Embryonic facial prominence (tissue), 1 donor: ENCODE data around the gene IPO11.
A peak's percentile ranks its signal among the peaks of the same experiment; 100 is the strongest.
"Not testable (repeated sequence)": the region's sequence is repeated elsewhere in the genome, so short reads cannot be mapped to it uniquely, and the experiment has no call there.

Source experiments
- DNase-seq: peaks from one replicate; pipeline ENCODE4 v3.0.0-alpha.2; 2016; ENCODE audit errors: extremely low spot score

The IPO11 gene

DNA sequence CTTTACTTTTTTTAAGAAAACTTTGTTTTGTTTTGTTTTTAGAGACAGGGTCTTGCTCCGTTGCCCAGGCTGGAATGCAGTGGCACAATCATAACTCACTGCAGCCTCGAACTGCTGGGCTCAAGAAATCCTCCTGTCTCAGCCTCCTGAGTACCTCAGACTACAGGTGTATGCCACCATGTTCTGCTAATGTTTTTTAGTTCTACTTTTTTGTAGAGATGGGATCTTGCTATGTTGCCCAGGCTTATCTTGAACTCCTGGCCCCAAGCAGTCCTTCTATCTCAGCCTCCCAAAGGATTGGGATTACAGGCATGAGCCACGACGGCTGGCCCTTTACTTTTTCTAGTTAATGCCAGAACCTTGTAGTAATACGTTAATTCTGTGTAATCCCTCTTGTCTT, 36.0 kb downstream of the IPO11 start:
- no peak for DNase-seq

DNA sequence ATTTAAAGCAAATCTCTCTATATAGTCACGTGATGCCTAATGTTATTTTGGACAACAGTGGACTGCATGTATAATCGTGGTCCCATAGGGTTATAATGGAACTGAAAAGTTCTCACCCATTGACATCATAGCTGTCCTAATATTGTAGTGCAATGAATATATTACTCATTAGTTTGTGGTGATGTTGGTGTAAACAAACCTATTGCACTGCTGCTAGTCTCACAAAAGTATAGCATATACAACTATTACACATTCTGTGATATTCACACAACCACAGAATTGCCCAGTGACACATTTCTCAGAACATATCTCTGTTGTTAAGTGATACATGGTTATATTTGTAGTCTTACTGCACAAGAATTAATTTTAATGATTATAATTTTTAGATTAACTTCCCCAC, 37.7 kb downstream of the IPO11 start:
- DNase-seq, result no peak

DNA sequence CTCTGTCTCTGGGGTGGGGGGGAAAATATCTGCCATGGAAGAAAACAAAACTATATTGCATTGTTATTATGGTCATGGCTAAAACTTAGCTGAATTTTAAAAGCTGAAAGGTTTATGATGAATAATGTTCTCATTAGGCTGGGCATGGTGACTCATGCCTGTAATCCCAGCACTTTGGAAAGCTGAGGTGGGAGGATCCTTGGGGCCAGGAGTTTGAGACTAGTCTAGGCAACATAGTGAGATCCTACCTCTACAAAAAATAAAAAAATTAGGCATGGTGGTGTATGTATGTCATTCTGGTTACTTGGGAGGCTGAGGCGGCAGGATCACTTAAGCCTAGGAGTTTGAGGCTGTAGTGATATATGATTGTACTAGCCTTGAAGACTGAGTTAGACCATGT, 44.5 kb downstream of the IPO11 start:
- DNase-seq, result no peak

DNA sequence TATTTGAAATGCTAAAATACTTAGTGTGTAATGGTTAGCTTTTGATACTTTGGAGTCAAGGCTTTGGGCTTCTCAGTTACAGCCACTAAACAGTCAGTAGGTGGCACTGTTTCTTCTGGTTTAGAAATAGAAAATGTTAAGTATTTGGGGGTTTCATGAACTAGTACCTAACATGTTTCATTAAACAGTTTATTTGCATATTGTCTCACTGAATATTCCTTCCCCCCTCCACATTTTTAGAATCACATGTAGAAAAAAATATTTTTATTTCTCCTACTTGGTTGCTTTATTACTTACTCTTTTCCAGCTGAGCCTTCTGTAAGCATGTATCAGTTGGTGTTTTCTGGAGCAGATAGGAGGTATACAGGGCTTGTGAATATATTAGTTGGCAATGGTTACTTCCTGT, 48.0 kb downstream of the IPO11 start:
- peak; percentile 25 for DNase-seq

DNA sequence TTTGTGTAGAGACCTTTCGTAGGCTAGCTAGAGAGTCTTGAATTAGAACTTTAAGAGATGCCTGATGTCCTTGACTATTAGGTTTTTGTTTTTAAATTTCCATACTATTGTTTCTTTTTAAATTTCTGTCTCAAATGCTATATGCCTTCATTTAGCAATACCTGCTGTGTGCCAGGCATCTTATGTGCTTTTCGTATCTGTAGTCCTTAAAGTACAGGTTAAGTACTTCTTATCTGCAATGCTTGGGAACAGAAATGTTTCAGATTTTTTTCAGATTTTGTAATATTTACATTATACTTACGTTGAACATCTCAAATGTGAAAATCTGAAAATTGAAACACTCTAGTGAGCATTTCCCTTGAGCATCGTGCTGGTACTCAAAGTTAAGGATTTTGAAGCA, 49.0 kb downstream of the IPO11 start:
- no peak for DNase-seq

DNA sequence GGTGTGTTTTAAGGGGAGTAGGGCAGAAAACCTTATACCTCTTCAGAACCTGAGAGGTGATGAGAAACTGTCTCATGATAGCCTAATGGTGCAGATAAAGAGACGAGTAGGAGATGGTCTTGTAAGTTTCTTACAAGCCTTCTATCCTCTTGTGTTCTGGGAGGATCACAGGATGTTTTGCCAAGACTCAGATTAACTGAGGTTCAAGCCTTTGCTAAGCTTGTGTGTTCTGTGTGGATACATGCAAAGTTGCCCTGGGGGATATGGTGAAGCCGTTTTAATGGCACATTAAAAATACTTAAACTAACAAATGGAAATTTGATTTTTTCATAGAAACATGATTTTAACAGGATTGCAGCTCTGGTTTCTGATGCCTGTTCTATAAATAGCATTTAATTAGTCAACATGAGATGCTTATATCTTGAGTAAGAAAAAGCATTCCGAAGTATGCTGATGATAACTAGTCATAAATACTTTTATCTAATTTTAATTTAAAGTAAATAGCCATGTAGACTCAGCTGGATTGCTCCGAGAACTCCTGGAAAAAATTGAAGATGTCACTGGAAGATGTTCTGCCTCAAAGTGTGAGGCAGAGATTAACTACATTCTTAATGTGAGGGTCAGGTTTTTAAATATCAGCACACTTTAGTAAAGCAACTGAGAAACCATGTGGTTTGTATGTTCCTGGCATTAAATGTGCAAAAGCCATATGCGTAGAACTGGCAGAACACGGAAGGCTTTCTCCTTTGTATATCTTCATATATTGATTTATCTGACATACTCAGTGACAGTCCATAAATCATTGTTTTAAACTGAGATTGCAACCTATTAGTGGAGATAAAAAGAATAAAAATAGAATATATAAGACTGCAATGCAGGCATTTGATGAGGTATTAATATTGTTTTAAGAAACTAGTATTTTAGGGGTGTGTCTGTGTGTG, 53.7 kb downstream of the IPO11 start:
- DNase-seq, result no peak

DNA sequence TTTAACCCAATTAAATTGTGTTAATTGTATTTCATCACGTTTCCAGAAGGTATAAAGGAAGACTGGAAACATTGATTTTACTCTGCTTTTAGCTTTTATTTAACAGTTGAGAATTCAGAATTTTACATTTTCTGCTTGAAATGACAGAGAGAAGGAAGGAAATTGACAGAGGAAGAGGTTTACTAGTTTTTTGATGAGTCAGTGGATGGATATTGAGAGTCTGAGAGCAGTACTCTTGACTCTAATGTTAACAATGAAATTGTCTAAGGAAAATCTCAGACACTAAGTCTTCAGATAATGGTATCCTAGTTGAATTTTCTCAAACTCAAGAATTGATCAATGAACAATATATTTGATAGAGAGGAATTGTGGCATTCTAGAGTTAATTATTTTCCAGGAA, 60.6 kb downstream of the IPO11 start:
- no peak for DNase-seq

DNA sequence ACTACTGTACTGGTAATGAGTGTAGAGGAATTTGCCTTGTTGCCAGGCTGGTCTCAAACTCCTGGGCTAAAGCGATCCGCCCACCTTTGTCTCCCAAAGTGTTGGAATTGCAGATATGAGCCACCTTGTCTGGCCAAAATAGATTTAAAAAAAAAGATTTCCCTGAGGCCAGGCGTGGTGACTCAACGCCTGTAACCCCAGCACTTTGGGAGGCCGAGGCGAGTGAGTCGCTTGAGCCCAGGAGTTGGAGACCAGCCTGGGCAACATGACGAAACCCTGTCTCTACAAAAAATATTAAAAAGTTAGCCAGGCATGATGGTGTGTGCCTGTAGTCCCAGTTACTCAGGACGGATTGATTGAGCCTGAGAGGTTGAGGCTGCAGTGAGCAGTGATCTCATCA, 62.5 kb downstream of the IPO11 start:
- no peak for DNase-seq

DNA sequence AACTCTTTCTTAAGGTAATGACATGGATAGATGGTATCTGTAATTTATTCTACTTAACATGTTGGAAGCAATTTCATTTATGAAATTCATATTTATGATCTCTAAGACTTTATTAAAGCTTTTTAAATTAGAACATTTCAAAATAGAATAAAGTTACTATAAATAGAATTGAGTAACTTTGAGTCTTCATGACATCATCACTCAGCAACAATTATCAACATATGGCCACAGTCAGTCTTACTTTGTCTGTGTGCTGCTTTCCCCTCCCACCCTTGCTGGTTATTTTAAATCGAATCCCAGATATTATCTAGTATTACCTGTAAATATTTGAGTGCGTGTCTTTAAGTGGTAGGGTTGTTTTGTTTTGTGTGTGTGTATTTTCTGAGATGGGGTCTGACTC, 65.2 kb downstream of the IPO11 start:
- DNase-seq, result no peak

DNA sequence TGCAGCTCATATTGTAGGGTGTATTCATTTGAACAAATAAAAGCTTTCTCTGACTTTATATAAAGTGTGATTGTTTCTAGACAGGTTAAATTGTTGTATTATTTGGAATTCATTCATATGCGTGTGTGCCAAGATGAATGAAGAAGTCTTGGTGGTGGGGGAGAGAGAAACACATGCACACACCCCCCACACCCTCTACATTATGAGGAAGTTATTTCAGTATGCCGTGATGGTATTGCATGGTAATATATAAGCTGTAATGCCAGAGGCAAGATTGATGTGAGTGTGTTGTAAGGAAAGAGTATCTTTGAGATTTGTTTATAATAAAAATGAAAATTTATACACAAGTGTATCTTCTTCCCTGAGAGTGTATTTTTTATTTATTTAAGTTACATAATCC, 71.0 kb downstream of the IPO11 start:
- DNase-seq, result no peak

DNA sequence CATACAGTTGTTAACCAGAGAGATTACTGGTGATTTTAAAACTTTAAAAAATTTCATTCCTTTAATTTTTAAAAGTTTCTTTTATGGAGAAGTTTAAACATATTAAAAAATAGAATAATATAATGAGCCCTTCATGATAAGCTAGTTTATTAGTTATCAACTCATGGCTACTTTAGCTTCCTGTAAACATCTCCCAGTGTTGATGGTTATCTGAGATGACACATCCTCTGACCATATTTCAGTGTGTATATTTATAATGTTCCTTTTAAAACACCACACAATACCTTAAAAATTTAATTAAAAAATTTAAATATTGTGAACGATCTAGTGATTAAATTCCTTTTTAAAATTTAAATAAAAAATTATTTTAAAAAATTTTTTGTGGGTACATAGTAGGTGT, 74.1 kb downstream of the IPO11 start:
- no peak for DNase-seq

DNA sequence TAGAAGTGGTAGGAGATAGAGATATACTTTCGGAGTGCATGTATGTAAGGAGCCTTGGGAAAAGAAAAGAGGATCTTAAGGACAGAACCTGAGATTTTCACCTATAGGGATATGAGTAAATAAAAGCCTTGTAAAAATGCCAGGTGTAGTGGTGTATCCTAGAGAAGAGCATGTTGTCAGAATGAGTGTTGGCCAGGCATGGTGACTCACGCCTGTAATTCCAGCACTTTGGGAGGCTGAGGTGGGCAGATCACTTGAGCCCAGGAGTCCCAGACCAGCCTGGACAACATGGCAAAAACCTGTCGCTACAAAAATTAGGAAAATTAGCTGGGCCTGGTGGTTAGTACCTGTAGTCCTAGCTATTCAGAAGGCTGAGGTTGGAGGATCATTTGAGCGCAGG, 76.0 kb downstream of the IPO11 start:
- DNase-seq, result no peak

DNA sequence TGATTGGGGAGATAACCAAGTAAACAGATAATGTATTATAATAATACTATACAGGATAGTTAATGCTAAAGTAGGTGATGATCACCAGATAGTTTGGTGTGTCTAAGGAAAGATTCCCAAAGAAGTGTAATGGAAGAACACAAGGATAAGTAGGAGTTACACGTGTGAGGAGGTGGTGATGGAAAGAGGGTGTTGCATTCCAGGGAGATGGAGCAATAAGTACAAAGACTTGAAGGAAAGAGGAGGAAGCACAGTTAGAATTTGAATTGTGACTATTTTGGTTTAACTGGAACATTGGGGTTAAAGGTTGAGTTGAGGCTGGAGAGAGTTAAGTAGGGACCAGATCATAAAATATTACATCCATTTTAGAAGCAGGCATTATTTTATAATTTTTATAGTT, 76.9 kb downstream of the IPO11 start:
- no peak for DNase-seq

DNA sequence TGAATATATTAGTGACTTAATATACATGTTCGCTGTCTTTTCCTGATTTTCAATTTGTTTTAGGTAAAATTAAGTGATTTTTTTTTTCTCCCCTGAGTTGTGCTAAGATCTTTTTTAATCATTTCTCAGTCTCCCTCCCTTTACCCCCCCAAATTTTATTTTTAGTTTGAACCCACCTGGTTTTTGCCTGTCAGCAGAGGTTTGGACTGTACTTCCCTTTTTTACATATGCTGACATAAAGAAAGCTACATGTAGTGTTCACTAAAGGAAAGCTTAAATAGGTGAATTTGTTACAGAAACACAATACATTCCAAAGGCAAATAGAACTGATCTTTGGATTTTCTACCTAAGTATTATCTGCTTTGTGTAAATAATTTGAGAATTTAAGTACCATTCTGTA, 82.2 kb downstream of the IPO11 start:
- no peak for DNase-seq

DNA sequence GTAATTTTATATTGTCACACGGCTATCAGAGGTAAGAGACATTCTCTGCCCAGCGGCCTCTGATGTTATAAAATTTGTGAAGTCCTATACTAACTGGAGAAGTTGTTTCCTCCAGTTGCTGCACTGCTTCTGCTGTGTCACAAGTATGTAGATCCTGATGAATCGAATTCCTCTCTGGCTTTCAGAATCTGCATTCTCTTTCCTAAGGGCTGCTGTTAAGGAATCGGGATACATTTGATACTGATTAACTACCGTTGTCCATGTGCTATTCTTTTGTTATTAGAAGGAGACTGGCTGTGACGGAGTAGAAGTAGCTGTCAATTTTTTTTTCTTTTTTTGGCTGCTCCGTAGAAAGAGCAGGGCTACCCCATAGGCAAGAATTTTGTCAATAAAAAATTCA, 84.3 kb downstream of the IPO11 start:
- DNase-seq, result no peak

DNA sequence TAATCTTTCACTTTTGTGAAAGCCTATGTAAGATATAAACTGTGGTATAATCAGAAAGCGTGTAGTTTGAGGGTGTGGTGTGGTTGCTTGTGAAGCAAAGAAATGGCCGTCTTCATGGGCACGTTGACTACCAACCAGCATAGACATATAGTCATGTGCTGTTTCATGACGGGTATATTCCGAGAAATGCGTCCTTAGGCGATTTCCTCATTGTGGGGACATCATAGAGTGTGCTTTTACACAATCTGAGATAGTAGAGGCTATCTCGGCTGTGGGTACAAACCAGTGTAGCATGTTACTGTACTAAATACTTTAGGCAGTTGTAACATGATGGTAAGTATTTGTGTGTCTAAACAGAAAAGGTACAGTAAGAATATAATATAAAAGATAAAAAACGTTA, 86.4 kb downstream of the IPO11 start:
- DNase-seq, result no peak

DNA sequence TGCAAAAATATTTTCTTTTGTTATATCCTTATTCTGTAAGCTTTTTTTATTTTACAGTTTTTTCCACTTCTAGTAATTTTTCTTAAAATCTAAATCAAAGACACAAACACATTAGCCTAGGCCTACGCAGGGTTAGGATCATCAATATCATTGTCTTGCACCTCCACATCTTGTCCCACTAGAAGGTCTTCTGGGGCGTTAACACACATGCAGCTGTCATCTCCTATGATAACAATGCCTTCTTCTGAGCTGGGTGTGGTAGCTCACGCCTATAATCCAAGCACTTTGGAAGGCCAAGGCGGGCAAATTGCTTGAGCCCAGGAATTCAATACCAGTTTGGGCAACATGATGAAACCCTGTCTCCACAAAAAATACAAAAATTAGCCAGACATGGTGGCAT, 87.2 kb downstream of the IPO11 start:
- no peak for DNase-seq

DNA sequence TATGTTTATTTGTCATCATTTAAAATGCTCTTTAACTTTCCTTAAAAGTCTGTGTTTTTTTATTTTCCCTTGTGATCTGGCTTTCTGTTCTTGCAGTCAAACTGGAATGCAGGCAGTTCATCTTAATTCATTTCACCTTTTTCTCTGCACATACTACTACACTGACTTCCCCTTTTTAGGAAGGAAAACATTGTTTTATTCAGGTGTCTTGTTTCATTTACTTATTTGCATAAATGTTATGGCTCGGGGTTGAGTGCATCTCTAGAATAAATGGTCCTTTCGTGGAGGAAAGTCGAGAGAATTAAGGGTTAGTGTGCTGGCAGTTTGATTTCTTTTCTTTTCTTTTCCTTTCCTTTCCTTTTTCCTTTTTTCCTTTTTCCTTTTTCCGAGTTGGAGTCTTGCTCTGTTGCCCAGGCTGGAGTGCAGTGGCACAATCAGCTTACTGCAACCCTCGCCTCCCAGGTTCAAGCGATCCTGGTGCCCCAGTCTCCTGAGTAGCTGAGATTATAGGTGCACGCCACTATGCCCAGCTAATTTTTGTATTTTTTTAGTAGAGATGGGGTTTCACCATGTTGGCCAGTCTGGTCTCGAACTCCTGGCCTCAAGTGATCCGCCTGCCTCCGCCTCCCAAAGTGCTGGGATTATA, 90.0 kb downstream of the IPO11 start:
- DNase-seq, result no peak

DNA sequence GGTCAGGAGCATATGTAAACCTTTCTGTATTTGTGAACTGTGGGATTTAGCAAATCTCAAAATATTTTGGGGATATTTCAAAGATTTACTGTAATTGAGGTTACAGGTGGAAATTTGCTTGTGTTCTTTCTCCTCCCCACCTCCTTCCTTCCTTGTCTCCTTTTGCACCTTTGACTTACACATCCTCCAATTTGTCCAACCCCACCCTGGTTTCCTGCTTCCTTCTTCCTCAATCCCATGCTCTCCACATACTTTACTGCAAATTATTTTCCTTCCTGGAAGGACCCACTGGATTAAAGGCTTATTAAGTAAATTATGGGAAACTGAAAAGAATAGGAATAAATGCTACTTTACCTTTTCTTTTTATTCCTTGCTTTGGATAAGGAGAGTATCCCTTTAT, 91.6 kb downstream of the IPO11 start:
- DNase-seq, result no peak

DNA sequence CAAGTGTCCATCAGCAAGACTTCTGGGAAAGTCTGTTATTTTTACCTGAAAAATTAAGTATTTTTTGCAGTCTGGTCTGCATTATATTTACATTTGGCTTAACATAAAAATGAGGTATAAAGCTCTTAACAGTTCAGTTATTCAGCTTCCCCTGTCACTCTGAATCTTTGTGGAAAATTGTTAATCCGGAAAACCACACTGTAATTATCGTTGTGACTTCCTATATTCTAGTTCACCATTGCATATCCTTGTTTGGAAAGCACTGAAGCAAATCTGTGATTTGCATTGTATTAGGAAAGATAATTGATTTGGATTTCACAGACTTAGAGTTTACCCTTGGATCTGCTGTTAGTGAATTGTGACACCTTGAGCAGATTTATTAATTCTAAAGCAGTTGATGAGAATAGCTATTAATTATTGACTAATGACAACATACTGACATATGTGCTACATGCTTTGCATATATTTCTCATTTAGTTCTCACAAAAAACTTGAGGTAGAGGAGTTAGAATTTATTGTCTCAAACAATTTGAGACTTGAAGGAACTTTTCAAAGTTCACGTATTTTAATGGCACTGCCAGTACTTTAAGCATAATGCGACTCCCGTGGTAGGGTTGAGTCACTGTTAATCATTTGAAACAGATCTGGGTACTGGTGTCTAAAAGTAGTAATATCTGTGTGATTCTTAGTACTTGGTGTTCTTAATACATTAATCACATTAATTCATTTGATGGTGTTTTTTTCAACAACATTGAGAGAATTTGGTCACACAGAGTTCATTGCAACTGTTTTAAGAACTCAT, 94.3 kb downstream of the IPO11 start:
- DNase-seq, result no peak

DNA sequence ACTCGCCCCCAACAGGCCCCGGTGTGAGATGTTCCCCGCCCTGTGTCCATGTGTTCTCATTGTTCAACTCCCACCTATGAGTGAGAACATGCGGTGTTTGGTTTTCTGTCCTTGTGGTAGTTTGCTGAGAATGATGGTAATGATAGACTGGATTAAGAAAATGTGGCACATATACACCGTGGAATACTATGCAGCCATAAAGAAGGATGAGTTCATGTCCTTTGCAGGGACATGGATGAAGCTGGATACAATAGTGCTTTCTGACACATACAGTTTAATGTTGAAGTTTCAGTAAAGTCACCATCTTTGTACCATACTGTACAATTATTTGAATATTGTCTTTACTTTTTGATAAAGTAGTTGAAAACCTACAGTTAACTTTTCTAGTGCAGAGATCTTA, 96.2 kb downstream of the IPO11 start:
- not testable (repeated sequence) for DNase-seq

DNA sequence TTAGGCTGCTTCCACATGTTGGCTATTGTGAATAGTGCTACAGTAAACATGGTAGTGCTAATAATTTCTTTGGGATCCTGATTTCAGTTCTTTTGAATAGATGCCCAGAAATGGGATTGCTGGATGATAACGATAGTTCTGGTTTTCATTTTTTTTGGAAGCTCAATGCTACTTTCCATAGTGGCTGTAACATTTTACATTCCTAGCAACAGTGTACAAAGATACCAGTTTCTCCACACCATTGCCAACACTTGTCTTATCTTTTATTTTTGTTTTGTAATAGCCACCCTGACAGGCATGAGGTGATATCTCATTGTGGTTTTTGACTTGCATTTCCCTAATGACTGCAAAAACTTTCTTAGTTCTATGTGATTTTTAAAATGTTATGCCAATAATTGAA, 97.2 kb downstream of the IPO11 start:
- DNase-seq, result no peak

DNA sequence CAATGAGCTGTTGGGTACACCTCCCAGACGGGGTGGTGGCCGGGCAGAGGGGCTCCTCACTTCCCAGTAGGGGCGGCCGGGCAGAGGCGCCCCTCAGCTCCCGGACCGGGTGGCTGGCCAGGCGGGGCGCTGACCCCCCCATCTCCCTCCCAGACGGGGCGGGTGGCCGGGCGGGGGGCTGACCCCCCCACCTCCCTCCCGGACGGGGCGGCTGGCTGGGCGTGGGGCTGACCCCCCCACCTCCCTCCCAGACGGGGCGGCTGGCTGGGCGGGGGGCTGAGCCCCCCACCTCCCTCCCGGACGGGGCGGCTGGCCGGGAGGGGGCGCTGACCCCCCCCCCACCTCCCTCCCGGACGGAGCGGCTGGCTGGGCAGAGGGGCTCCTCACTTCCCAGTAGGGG, 100.5 kb downstream of the IPO11 start:
- not testable (repeated sequence) for DNase-seq
